Measurements from ENCODE around the gene MTPN. TPM values are rescaled to one million over a fixed set of nuclear protein-coding genes. Genes with fewer than 3 reads are reported as not detected.

MTPN gene
- total and polyA plus RNA-seq, 5 donors from 2014 or later: 75.3 to 121 (median 104) TPM

GRCh38 chr7:136014659-136015058 is 37.5 kb upstream of the MTPN start:
- DNase-seq: no peak
- Mint-ChIP-seq H3K36me3 (no peaks in the 10 kb centered on the region), H3K27ac (no peak overlapping the region), H3K4me1 (peaks cover 0 to 5% (median 3%) of the 10 kb centered on the region in 4 donors), H3K9me3 (no peaks in the 10 kb centered on the region), H3K4me3 (no peak overlapping the region), H3K27me3 (peaks cover 7% of the 10 kb centered on the region)
- H3K27me3 ChIP-seq (ENCODE audit: control insufficient read depth, insufficient read depth, low read length): no peaks in the 10 kb centered on the region
- no peak overlapping the region for H3K27ac ChIP-seq (ENCODE audit: insufficient read depth, low read length, poor library complexity, severe bottlenecking)
- no peak overlapping the region for H3K4me3 ChIP-seq (ENCODE audit: low read depth, low read length)
- no peaks in the 10 kb centered on the region for H3K4me1 ChIP-seq (ENCODE audit: control insufficient read depth, insufficient read depth, low read length, poor library complexity, severe bottlenecking)
- no peaks in the 10 kb centered on the region for H3K36me3 ChIP-seq (ENCODE audit: control insufficient read depth, insufficient read depth, low read length)
- no peak for ATAC-seq (ENCODE audit: low read depth in 2 of 2)
- H3K9me3 ChIP-seq (ENCODE audit: control insufficient read depth in 2 of 2, low read length in 2 of 2): no peaks in the 10 kb centered on the region

DNA sequence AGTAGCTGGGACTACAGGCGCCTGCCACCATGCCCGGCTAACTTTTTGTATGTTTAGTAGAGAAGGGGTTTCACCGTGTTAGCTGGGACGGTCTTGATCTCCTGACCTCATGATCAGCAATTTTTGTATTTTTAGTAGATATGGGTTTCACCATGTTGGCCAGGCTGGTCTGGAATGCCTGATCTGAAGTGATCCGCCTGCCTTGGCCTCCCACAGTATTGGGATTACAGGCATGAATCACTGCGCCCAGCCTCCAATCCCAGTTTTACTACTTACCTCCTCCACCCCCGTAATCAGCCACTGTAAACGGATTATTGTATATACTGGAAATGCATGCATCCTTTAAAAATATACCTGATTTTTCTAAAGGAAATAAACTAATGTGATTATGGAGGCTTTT is 35.1 kb upstream of the MTPN start:
- Histone ChIP-seq H3K27ac (ENCODE audit: insufficient read depth, low read length, poor library complexity, severe bottlenecking) (no peak overlapping the region), H3K4me3 (ENCODE audit: low read depth, low read length) (no peak overlapping the region), H3K36me3 (ENCODE audit: control insufficient read depth, insufficient read depth, low read length) (no peaks in the 10 kb centered on the region), H3K4me1 (ENCODE audit: control insufficient read depth, insufficient read depth, low read length, poor library complexity, severe bottlenecking) (no peaks in the 10 kb centered on the region), H3K27me3 (ENCODE audit: control insufficient read depth, insufficient read depth, low read length) (no peaks in the 10 kb centered on the region), H3K9me3 (ENCODE audit: control insufficient read depth in 2 of 2, low read length in 2 of 2) (no peaks in the 10 kb centered on the region)
- H3K9me3 Mint-ChIP-seq: no peaks in the 10 kb centered on the region
- H3K4me1 Mint-ChIP-seq: peaks cover 4 to 9% (median 6%) of the 10 kb centered on the region in 4 donors
- H3K36me3 Mint-ChIP-seq: no peaks in the 10 kb centered on the region
- DNase-seq: no peak
- no peak for ATAC-seq (ENCODE audit: low read depth in 2 of 2)
- no peak overlapping the region for H3K4me3 Mint-ChIP-seq
- no peak overlapping the region for H3K27ac Mint-ChIP-seq
- H3K27me3 Mint-ChIP-seq: peaks cover 10% of the 10 kb centered on the region

- Histone ChIP-seq H3K4me3 (ENCODE audit: low read depth, low read length) (no peak overlapping the region), H3K36me3 (ENCODE audit: control insufficient read depth, insufficient read depth, low read length) (no peaks in the 10 kb centered on the region), H3K27ac (ENCODE audit: insufficient read depth, low read length, poor library complexity, severe bottlenecking) (no peak overlapping the region), H3K27me3 (ENCODE audit: control insufficient read depth, insufficient read depth, low read length) (no peaks in the 10 kb centered on the region), H3K9me3 (ENCODE audit: control insufficient read depth in 2 of 2, low read length in 2 of 2) (no peaks in the 10 kb centered on the region), H3K4me1 (ENCODE audit: control insufficient read depth, insufficient read depth, low read length, poor library complexity, severe bottlenecking) (no peaks in the 10 kb centered on the region)
- DNase-seq (peak in 2 of 3 donors; percentile 40 to 44), ATAC-seq (ENCODE audit: low read depth in 2 of 2) (no peak)
- peaks cover 3% of the 10 kb centered on the region for H3K36me3 Mint-ChIP-seq
- H3K27ac Mint-ChIP-seq: no peak overlapping the region
- H3K4me1 Mint-ChIP-seq: peaks cover 4 to 9% (median 6%) of the 10 kb centered on the region in 4 donors
- H3K27me3 Mint-ChIP-seq: peaks cover 10% of the 10 kb centered on the region
- H3K4me3 Mint-ChIP-seq: no peak overlapping the region
- peaks cover 0 to 1% (median 0%) of the 10 kb centered on the region in 7 donors for H3K9me3 Mint-ChIP-seq
These were observed 32.4 kb upstream of the MTPN start for GRCh38 chr7:136009488-136010079.

GRCh38 chr7:136006208-136006607 is 29.0 kb upstream of the MTPN start:
- Histone ChIP-seq H3K27ac (ENCODE audit: insufficient read depth, low read length, poor library complexity, severe bottlenecking) (no peak overlapping the region), H3K9me3 (ENCODE audit: control insufficient read depth in 2 of 2, low read length in 2 of 2) (no peaks in the 10 kb centered on the region), H3K4me3 (ENCODE audit: low read depth, low read length) (no peak overlapping the region), H3K4me1 (ENCODE audit: control insufficient read depth, insufficient read depth, low read length, poor library complexity, severe bottlenecking) (no peaks in the 10 kb centered on the region), H3K27me3 (ENCODE audit: control insufficient read depth, insufficient read depth, low read length) (no peaks in the 10 kb centered on the region), H3K36me3 (ENCODE audit: control insufficient read depth, insufficient read depth, low read length) (no peaks in the 10 kb centered on the region)
- Mint-ChIP-seq H3K9me3 (peaks cover 0 to 1% (median 0%) of the 10 kb centered on the region in 7 donors), H3K36me3 (peaks cover 3% of the 10 kb centered on the region), H3K4me1 (peaks cover 2 to 5% (median 4%) of the 10 kb centered on the region in 4 donors), H3K27ac (peak overlapping the region in 1 of 3 donors; percentile 56), H3K27me3 (peaks cover 5% of the 10 kb centered on the region), H3K4me3 (no peak overlapping the region)
- ATAC-seq (ENCODE audit: low read depth in 2 of 2) (no peak), DNase-seq (no peak)

DNA sequence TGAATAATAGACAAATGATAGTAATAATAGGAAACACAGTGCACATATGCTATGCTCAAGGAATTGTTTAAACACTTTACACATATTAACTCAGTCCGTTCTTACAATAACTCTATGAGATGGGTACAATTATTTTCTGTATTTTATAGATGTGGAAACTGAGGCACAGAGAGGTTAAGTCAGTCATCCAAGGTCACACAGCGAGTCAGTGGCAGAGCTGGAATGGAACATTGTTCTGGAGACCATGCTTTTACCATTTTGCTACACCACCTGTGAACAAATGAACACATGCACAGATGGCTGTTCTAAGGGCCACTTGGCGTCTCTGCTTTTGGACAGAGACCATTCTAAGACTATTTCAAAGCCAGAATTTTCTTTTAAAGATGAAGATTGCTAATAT is 26.9 kb upstream of the MTPN start:
- H3K4me1 Mint-ChIP-seq: peaks cover 0 to 2% (median 0%) of the 10 kb centered on the region in 4 donors
- H3K4me1 ChIP-seq (ENCODE audit: control insufficient read depth, insufficient read depth, low read length, poor library complexity, severe bottlenecking): no peaks in the 10 kb centered on the region
- ATAC-seq (ENCODE audit: low read depth in 2 of 2) (no peak), DNase-seq (no peak)
- no peak overlapping the region for H3K27ac ChIP-seq (ENCODE audit: insufficient read depth, low read length, poor library complexity, severe bottlenecking)
- no peaks in the 10 kb centered on the region for H3K36me3 ChIP-seq (ENCODE audit: control insufficient read depth, insufficient read depth, low read length)
- H3K9me3 ChIP-seq (ENCODE audit: control insufficient read depth in 2 of 2, low read length in 2 of 2): no peaks in the 10 kb centered on the region
- no peak overlapping the region for H3K27ac Mint-ChIP-seq
- H3K36me3 Mint-ChIP-seq: peaks cover 3% of the 10 kb centered on the region
- H3K9me3 Mint-ChIP-seq: peaks cover 0 to 4% (median 0%) of the 10 kb centered on the region in 7 donors
- H3K27me3 ChIP-seq (ENCODE audit: control insufficient read depth, insufficient read depth, low read length): no peaks in the 10 kb centered on the region
- H3K4me3 Mint-ChIP-seq: no peak overlapping the region
- H3K27me3 Mint-ChIP-seq: no peaks in the 10 kb centered on the region
- H3K4me3 ChIP-seq (ENCODE audit: low read depth, low read length): no peak overlapping the region

DNA sequence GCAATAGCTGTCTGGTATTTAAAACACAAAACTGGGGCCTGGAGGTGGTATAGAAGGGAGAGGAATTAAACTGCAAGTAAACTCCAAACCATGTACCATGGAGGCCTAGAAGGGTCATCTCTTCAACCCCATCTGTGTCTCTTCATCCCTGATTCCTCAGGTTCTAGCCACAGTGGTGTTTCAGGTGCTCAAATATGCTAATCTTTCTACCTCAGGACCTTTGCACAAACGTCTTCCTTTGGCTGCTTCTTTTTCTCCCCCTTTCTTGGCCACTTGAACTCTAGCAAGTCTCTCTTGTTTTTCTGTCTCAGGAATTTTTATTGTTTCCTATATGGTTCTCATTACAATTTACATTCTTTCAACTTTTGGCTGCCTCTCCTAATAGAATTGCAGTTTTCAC is 25.6 kb upstream of the MTPN start:
- H3K4me1 Mint-ChIP-seq: no peaks in the 10 kb centered on the region
- DNase-seq: no peak
- no peak overlapping the region for H3K27ac ChIP-seq (ENCODE audit: insufficient read depth, low read length, poor library complexity, severe bottlenecking)

DNA sequence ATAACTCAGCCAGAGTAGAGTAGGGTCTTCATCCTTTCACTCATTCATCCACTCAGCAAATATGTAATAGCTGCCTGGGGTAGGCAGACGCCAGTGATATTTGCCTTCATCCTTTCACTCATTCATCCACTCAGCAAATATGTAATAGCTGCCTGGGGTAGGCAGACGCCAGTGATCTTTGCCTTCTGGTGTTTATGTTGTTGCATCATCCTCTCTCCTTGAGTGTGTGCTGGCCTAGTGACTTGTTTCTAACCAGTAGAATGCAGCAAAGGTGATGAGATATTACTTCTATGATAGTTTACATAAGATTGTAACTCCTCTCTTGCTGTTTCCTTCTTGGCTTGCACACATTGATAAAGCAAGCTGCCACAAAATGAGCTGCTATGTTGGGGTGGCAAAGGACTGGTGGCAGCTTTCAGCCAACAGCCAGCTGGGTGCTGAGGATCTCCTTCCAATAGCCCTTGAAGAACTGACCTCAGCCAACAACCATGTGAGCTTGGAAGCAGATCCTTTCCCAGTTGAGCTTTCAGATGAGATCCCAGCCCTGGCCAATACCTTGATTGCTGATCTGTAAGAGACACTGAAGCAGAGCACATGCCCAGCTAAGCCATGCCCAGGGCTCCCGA is 23.2 kb upstream of the MTPN start:
- H3K4me1 ChIP-seq (ENCODE audit: control insufficient read depth, insufficient read depth, low read length, poor library complexity, severe bottlenecking): no peaks in the 10 kb centered on the region
- H3K36me3 ChIP-seq (ENCODE audit: control insufficient read depth, insufficient read depth, low read length): no peaks in the 10 kb centered on the region
- peaks cover 0 to 4% (median 0%) of the 10 kb centered on the region in 7 donors for H3K9me3 Mint-ChIP-seq
- ATAC-seq (ENCODE audit: low read depth in 2 of 2): no peak
- no peaks in the 10 kb centered on the region for H3K27me3 ChIP-seq (ENCODE audit: control insufficient read depth, insufficient read depth, low read length)
- H3K36me3 Mint-ChIP-seq: no peaks in the 10 kb centered on the region
- H3K27ac Mint-ChIP-seq: no peak overlapping the region
- H3K9me3 ChIP-seq (ENCODE audit: control insufficient read depth in 2 of 2, low read length in 2 of 2): no peaks in the 10 kb centered on the region
- no peak overlapping the region for H3K4me3 ChIP-seq (ENCODE audit: low read depth, low read length)
- no peak overlapping the region for H3K4me3 Mint-ChIP-seq
- DNase-seq: no peak
- no peak overlapping the region for H3K27ac ChIP-seq (ENCODE audit: insufficient read depth, low read length, poor library complexity, severe bottlenecking)
- no peaks in the 10 kb centered on the region for H3K27me3 Mint-ChIP-seq
- no peaks in the 10 kb centered on the region for H3K4me1 Mint-ChIP-seq

More for the DNA sequence above, 25.6 kb upstream of the MTPN start:
- H3K9me3 ChIP-seq (ENCODE audit: control insufficient read depth in 2 of 2, low read length in 2 of 2): no peaks in the 10 kb centered on the region
- Mint-ChIP-seq H3K36me3 (peaks cover 3% of the 10 kb centered on the region), H3K27ac (no peak overlapping the region), H3K27me3 (no peaks in the 10 kb centered on the region), H3K4me3 (no peak overlapping the region), H3K9me3 (peaks cover 0 to 4% (median 0%) of the 10 kb centered on the region in 7 donors)
- H3K27me3 ChIP-seq (ENCODE audit: control insufficient read depth, insufficient read depth, low read length): no peaks in the 10 kb centered on the region
- no peaks in the 10 kb centered on the region for H3K4me1 ChIP-seq (ENCODE audit: control insufficient read depth, insufficient read depth, low read length, poor library complexity, severe bottlenecking)
- no peak for ATAC-seq (ENCODE audit: low read depth in 2 of 2)
- no peaks in the 10 kb centered on the region for H3K36me3 ChIP-seq (ENCODE audit: control insufficient read depth, insufficient read depth, low read length)
- no peak overlapping the region for H3K4me3 ChIP-seq (ENCODE audit: low read depth, low read length)

DNA sequence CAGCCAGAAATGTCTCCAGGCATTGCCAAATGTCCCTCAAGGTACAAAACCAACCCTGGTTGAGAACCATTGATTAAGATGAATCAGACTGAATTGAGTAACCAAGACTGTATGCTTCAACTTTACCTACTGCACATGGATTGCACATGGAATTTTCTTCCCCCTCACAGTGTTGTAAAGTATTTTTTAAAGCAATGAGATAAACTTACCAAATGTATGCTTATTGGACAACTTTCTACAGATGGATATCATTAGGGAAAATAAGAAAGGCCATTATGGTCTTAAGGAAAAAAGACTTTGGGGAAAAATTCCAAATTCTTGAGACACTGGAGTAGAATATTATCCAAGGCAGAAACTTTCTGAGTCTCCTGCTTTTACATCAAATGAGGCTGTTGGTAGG is 20.9 kb upstream of the MTPN start:
- H3K27me3 Mint-ChIP-seq: no peaks in the 10 kb centered on the region

More for the DNA sequence above, 20.9 kb upstream of the MTPN start:
- Histone ChIP-seq H3K36me3 (ENCODE audit: control insufficient read depth, insufficient read depth, low read length) (no peaks in the 10 kb centered on the region), H3K4me1 (ENCODE audit: control insufficient read depth, insufficient read depth, low read length, poor library complexity, severe bottlenecking) (no peaks in the 10 kb centered on the region), H3K4me3 (ENCODE audit: low read depth, low read length) (no peak overlapping the region), H3K27me3 (ENCODE audit: control insufficient read depth, insufficient read depth, low read length) (no peaks in the 10 kb centered on the region), H3K9me3 (ENCODE audit: control insufficient read depth in 2 of 2, low read length in 2 of 2) (no peaks in the 10 kb centered on the region), H3K27ac (ENCODE audit: insufficient read depth, low read length, poor library complexity, severe bottlenecking) (no peak overlapping the region)
- Mint-ChIP-seq H3K27ac (no peak overlapping the region), H3K4me3 (no peak overlapping the region), H3K9me3 (peaks cover 0 to 4% (median 0%) of the 10 kb centered on the region in 7 donors), H3K36me3 (peaks cover 2% of the 10 kb centered on the region), H3K4me1 (peaks cover 0 to 13% (median 7%) of the 10 kb centered on the region in 4 donors)
- DNase-seq: no peak
- ATAC-seq (ENCODE audit: low read depth in 2 of 2): no peak

All from CD4-positive, CD25-positive, alpha-beta regulatory T cell (primary cell).